BE2C (cell line): ENCODE results near the gene TNFAIP2.

ENCODE experiments used
- DNase-seq: peaks from one replicate; pipeline ENCODE4 v3.0.0-alpha.2; 2020
- H3K27me3 ChIP-seq: fragments of 250-450 bp; sonication (Bioruptor Pico); 2 replicates; pipeline ENCODE4 v1.5.1; 2020; ENCODE audit warnings: mild to moderate bottlenecking
- H3K36me3 ChIP-seq: fragments of 250-450 bp; sonication (Bioruptor Pico); 2 replicates; pipeline ENCODE4 v1.5.1; 2020; ENCODE audit warnings: mild to moderate bottlenecking
- H3K4me1 ChIP-seq: fragments of 250-450 bp; sonication (Bioruptor Pico); 2 replicates; pipeline ENCODE4 v1.5.1; 2020
- H3K4me3 ChIP-seq: 2 replicates; pipeline ENCODE4 v1.5.1; 2011; ENCODE audit warnings: low read depth, low read length
- H3K9me3 ChIP-seq: fragments of 250-450 bp; sonication (Bioruptor Pico); 2 replicates; pipeline ENCODE4 v1.5.1; 2020
- CTCF ChIP-seq: IDR thresholded peaks from 2 replicates; pipeline ENCODE4 v1.5.1; 2012; ENCODE audit warnings: mild to moderate bottlenecking, low read depth, low read length

TNFAIP2 gene

GRCh38 chr14:103128631-103129300, 5.5 kb downstream of the TNFAIP2 start:
- Histone ChIP-seq H3K4me3 (no peak overlapping the region), H3K4me1 (peaks cover 21% of the 10 kb centered on the region), H3K9me3 (no peaks in the 10 kb centered on the region), H3K36me3 (no peaks in the 10 kb centered on the region), H3K27me3 (peaks cover 3% of the 10 kb centered on the region; the same call in 1 of the 2 replicates)
- TF ChIP-seq CTCF: no peak
- no peak for DNase-seq

GRCh38 chr14:103129301-103130016, 6.2 kb downstream of the TNFAIP2 start:
- peaks cover 21% of the 10 kb centered on the region for H3K4me1 ChIP-seq
- no peak overlapping the region for H3K4me3 ChIP-seq
- H3K36me3 ChIP-seq: no peaks in the 10 kb centered on the region
- TF ChIP-seq CTCF: no peak
- H3K27me3 ChIP-seq: peaks cover 3% of the 10 kb centered on the region; the same call in 1 of the 2 replicates
- no peaks in the 10 kb centered on the region for H3K9me3 ChIP-seq
- DNase-seq: no peak

DNA sequence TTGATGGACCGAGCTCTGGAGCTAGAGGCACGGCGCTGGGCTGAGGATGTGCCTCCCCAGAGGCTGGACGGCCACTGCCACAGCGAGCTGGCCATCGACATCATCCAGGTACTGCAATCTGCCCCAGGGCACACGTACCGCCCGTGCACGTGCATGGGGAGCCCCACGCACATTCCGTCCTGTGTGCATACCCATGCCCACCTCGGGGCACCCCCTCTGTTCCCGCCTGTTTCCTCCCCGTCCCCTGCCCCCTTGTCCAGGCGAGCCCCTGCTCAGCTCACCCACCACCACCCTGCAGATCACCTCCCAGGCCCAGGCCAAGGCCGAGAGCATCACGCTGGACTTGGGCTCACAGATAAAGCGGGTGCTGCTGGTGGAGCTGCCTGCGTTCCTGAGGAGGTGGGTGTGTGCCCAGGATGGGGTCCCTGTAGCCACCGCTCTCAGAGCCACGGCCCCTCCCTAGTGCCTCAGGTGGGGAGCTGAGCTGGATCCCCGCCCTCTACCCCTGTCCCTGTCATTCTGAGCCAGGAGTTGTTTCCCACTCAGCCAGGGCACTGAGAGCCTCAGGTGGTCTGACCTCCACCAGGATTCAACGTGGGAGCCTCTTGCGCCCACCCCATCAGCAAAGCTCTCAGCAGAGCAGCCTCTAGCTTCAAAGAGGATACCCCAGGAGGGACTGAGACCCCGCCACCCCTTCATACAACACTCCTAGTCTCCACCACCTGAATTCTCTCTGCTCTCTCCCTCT, 6.9 kb downstream of the TNFAIP2 start:
- no peak for TF ChIP-seq CTCF
- peaks cover 21% of the 10 kb centered on the region for H3K4me1 ChIP-seq
- DNase-seq: no peak
- no peaks in the 10 kb centered on the region for H3K36me3 ChIP-seq
- H3K27me3 ChIP-seq: peaks cover 3% of the 10 kb centered on the region; the same call in 1 of the 2 replicates
- no peak overlapping the region for H3K4me3 ChIP-seq
- no peaks in the 10 kb centered on the region for H3K9me3 ChIP-seq

- DNase-seq: no peak
- TF ChIP-seq CTCF: no peak
- H3K27me3 ChIP-seq: peaks cover 3% of the 10 kb centered on the region; the same call in 1 of the 2 replicates
- H3K4me3 ChIP-seq: no peak overlapping the region
- H3K9me3 ChIP-seq: no peaks in the 10 kb centered on the region
- no peaks in the 10 kb centered on the region for H3K36me3 ChIP-seq
- H3K4me1 ChIP-seq: peaks cover 21% of the 10 kb centered on the region
These were observed 7.7 kb downstream of the TNFAIP2 start for GRCh38 chr14:103130965-103131364.

DNA sequence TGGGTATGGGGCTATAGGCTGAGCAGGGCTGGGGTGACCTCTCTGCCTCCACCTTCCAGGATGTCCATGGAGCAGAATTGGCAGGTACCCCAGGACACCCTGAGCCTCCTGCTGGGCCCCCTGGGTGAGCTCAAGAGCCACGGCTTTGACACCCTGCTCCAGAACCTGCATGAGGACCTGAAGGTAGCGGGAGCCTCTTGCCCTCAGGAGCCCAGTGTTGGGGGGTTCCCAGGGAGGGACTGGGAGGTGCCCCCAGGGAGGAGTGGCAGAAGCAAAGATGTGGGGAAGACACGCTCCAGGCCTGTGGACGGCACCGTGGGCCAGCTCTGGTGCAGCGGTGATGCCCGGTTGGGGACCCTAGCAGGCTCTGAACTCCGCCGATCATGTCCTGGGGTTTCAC, 8.3 kb downstream of the TNFAIP2 start:
- no peak for DNase-seq
- no peaks in the 10 kb centered on the region for H3K9me3 ChIP-seq
- H3K4me1 ChIP-seq: peaks cover 19% of the 10 kb centered on the region
- H3K27me3 ChIP-seq: peaks cover 3% of the 10 kb centered on the region; the same call in 1 of the 2 replicates
- no peak for TF ChIP-seq CTCF
- no peaks in the 10 kb centered on the region for H3K36me3 ChIP-seq
- H3K4me3 ChIP-seq: no peak overlapping the region
